Endothelial cell of umbilical vein (primary cell): ENCODE measurements around the gene TRIM40. TPM values are rescaled to one million over a fixed set of nuclear protein-coding genes. Genes with fewer than 3 reads are reported as not detected.

ENCODE experiments used
- BruUV-seq: library from RNA; stranded (reverse); fragments of 400-500 nt; replicated peaks from 2 replicates; lab custom pipeline; 2021; lab: Mats Ljungman, UMichigan
- CTCF ChIA-PET: fragments of 300-600, 350-600 bp; sonication (Branson Sonifier 250); formaldehyde crosslinking; loops from one replicate; lab custom pipeline; 2021; ENCODE audit warnings: antibody characterized with exemption, inconsistent platforms; lab: Charles Lee
- POLR2A ChIA-PET: fragments of 300-600, 350-600 bp; sonication (Branson Sonifier 250); formaldehyde crosslinking; loops from one replicate; lab custom pipeline; 2021; ENCODE audit warnings: antibody characterized with exemption, inconsistent platforms; lab: Charles Lee
- DNase-seq: peaks from one replicate; pipeline ENCODE4 v3.0.0-alpha.2; 2011; ENCODE audit warnings: low read depth, low spot score
- FAIRE-seq: peaks from 2 replicates; lab custom pipeline; 2011; peaks lifted over from hg19 to GRCh38; lab: Jason Lieb, UNC
- H2AFZ ChIP-seq: 2 replicates; pipeline ENCODE4 v1.6.0; 2012; ENCODE audit warnings: low read depth, low read length, control low read depth, inconsistent platforms
- H3K27ac ChIP-seq: 2 replicates; pipeline ENCODE4 v1.5.1; 2011; ENCODE audit warnings: low read depth, mild to moderate bottlenecking, control low read depth, low read length, moderate library complexity; ENCODE audit not compliant: insufficient read depth
- H3K27me3 ChIP-seq, 2 experiments: 2 replicates each; pipeline versions ENCODE4 v1.6.0 to v1.6.1; 2011; ENCODE audit warnings: low read length in 2 of 2, mixed read lengths in 1 of 2; ENCODE audit not compliant: control insufficient read depth in 2 of 2, insufficient read depth in 2 of 2
- H3K36me3 ChIP-seq, 2 experiments: 2 replicates in 1 of 2; 3 replicates in 1 of 2; pipeline ENCODE4 v1.5.1; 2011; ENCODE audit warnings: low read length in 2 of 2, mild to moderate bottlenecking in 1 of 2, moderate library complexity in 1 of 2; ENCODE audit not compliant: control insufficient read depth in 2 of 2, insufficient read depth in 2 of 2; ENCODE audit errors: extremely low read depth in 1 of 2
- H3K4me1 ChIP-seq: 3 replicates; pipeline ENCODE4 v1.5.1; 2011; ENCODE audit warnings: mild to moderate bottlenecking, low read length; ENCODE audit not compliant: control insufficient read depth, insufficient read depth; ENCODE audit errors: extremely low read depth
- H3K4me2 ChIP-seq: 2 replicates; pipeline ENCODE4 v1.6.1; 2011; ENCODE audit warnings: low read length, control low read depth, mixed read lengths; ENCODE audit not compliant: insufficient read depth
- H3K4me3 ChIP-seq, 3 experiments: fragments of 200-600 bp in 1 of 3; sonication (generic), shearing (Covaris generic) in 1 of 3; replicated peaks in 1 of 3; 2 replicates each; pipeline ENCODE4 v1.5.1; 2011 to 2016; ENCODE audit warnings: control low read depth in 3 of 3, low read length in 3 of 3, mild to moderate bottlenecking in 2 of 3, inconsistent platforms in 1 of 3, low read depth in 1 of 3, moderate library complexity in 1 of 3; ENCODE audit not compliant: insufficient read depth in 1 of 3
- H3K79me2 ChIP-seq: 2 replicates; pipeline ENCODE4 v1.6.0; 2012; ENCODE audit warnings: low read length, inconsistent platforms; ENCODE audit not compliant: control insufficient read depth, insufficient read depth
- H3K9ac ChIP-seq: replicated peaks from 2 replicates; pipeline ENCODE3; 2011; ENCODE audit warnings: low read length, control low read depth; ENCODE audit not compliant: insufficient read depth; ENCODE audit errors: extremely low read depth
- H3K9me1 ChIP-seq: replicated peaks from 3 replicates; pipeline ENCODE4 v1.6.0; 2011; ENCODE audit warnings: mild to moderate bottlenecking, low read length; ENCODE audit not compliant: control insufficient read depth, insufficient read depth; ENCODE audit errors: extremely low read depth
- H3K9me3 ChIP-seq: replicated peaks from 2 replicates; pipeline ENCODE4 v1.5.1; 2012; ENCODE audit warnings: low read length, inconsistent platforms; ENCODE audit not compliant: control insufficient read depth, insufficient read depth
- H4K20me1 ChIP-seq: replicated peaks from 2 replicates; pipeline ENCODE3; 2011; ENCODE audit warnings: mild to moderate bottlenecking, low read length; ENCODE audit not compliant: control insufficient read depth, insufficient read depth; ENCODE audit errors: extremely low read depth
- EZH2 ChIP-seq: IDR thresholded peaks from 2 replicates; pipeline ENCODE4 v1.6.1; 2012; ENCODE audit warnings: borderline replicate concordance, low read depth, mild to moderate bottlenecking, moderate library complexity, low read length, inconsistent platforms; ENCODE audit not compliant: severe bottlenecking
- FOS ChIP-seq: IDR thresholded peaks from 2 replicates; pipeline ENCODE4 v1.6.1; 2011; ENCODE audit warnings: mild to moderate bottlenecking, low read length, moderate library complexity, borderline replicate concordance; ENCODE audit not compliant: insufficient read depth
- GATA2 ChIP-seq: IDR thresholded peaks from 2 replicates; pipeline ENCODE4 v1.7.0; 2011; ENCODE audit warnings: low read depth, mild to moderate bottlenecking, moderate library complexity, mixed read lengths, low read length; ENCODE audit not compliant: insufficient read length, insufficient read depth
- JUN ChIP-seq: IDR thresholded peaks from 2 replicates; pipeline ENCODE4 v1.6.1; 2011; ENCODE audit warnings: borderline replicate concordance, low read depth; ENCODE audit not compliant: insufficient read length, insufficient read depth
- MAX ChIP-seq: IDR thresholded peaks from 2 replicates; pipeline ENCODE4 v1.6.1; 2011; ENCODE audit not compliant: insufficient read depth, insufficient read length
- MYC ChIP-seq: IDR thresholded peaks from one replicate; pipeline ENCODE4 v1.6.1; 2011; ENCODE audit warnings: mild to moderate bottlenecking, low read depth, low read length
- POLR2A ChIP-seq: IDR thresholded peaks from 2 replicates; pipeline ENCODE4 v1.6.1; 2012; ENCODE audit warnings: low read depth, mild to moderate bottlenecking, control low read depth, low read length
- POLR2AphosphoS5 ChIP-seq: IDR thresholded peaks from 2 replicates; pipeline ENCODE4 v1.6.1; 2012; ENCODE audit warnings: low read depth, mild to moderate bottlenecking, control low read depth, low read length, moderate library complexity; ENCODE audit not compliant: insufficient read depth
- dilution Hi-C: fragments of 300-500 bp; cut with MboI; formaldehyde crosslinking; loops from one replicate; pipeline ENCODE4 v1.15.0; 2019; ENCODE audit warnings: low sequenced_read_pairs; ENCODE audit not compliant: extremely low pct_ligation_motif_present
- intact Hi-C: fragments of 100-400 bp; cut with micrococcal nuclease; formaldehyde crosslinking; loops from one replicate; pipeline ENCODE4 v1.10.0; 2022
- polyA plus RNA-seq, 4 experiments: library from polyadenylated mRNA; depleted of rRNA in 3 of 4; stranded (reverse) in 3 of 4; unstranded in 1 of 4; fragments of >200 nt; gene quantifications; 2 replicates each; pipeline versions ENCODE4 v1.2.1 to v1.2.3, GENCODE V29; 2011 to 2012; ENCODE audit warnings: missing spikeins in 1 of 4
- total RNA-seq: library from RNA; stranded (reverse); gene quantifications from 2 replicates; pipeline ENCODE4 v1.2.3, GENCODE V29; 2021
- TF ChIP-seq, protein P1 (sequence below), 2 donors: IDR thresholded peaks; 1 replicate in 1 of 2; 2 replicates in 1 of 2; pipeline ENCODE4 v1.5.1; 2011; ENCODE audit warnings: low read length in 2 of 2, mild to moderate bottlenecking in 2 of 2, moderate library complexity in 2 of 2, control low read depth in 1 of 2, inconsistent platforms in 1 of 2, low read depth in 1 of 2; ENCODE audit not compliant: insufficient read depth in 1 of 2; ENCODE audit errors: extremely low read depth in 1 of 2

Gene TRIM40
- total and polyA plus RNA-seq, 2 donors (not counting 3 experiments of a cell fraction or from before 2014, with no cell fraction given), result not detected

GRCh38 chr6:30096829-30097228 lies 39.1 kb upstream of the TRIM40 start:
- dilution Hi-C loops (no loop called here), intact Hi-C loops (no loop called here)
- POLR2A ChIA-PET, result no interaction called here
- DNase-seq, result no peak
- Histone ChIP-seq H4K20me1 (no peaks in the 10 kb centered on the region), H2AFZ (no peak overlapping the region), H3K4me2 (no peak overlapping the region), H3K4me1 (peaks cover 12% of the 10 kb centered on the region), H3K9me1 (no peaks in the 10 kb centered on the region), H3K9ac (no peak overlapping the region), H3K27me3 (peaks cover 31 to 51% of the 10 kb centered on the region in 2 experiments), H3K9me3 (no peaks in the 10 kb centered on the region), H3K27ac (no peak overlapping the region), H3K4me3 (no peak overlapping the region), H3K36me3 (no peaks in the 10 kb centered on the region), H3K79me2 (no peaks in the 10 kb centered on the region)
- TF ChIP-seq POLR2AphosphoS5 (no peak), FOS (no peak), MYC (no peak), JUN (no peak), GATA2 (no peak), EZH2 (no peak), MAX (no peak), POLR2A (no peak)
- TF ChIP-seq, protein P1, sequence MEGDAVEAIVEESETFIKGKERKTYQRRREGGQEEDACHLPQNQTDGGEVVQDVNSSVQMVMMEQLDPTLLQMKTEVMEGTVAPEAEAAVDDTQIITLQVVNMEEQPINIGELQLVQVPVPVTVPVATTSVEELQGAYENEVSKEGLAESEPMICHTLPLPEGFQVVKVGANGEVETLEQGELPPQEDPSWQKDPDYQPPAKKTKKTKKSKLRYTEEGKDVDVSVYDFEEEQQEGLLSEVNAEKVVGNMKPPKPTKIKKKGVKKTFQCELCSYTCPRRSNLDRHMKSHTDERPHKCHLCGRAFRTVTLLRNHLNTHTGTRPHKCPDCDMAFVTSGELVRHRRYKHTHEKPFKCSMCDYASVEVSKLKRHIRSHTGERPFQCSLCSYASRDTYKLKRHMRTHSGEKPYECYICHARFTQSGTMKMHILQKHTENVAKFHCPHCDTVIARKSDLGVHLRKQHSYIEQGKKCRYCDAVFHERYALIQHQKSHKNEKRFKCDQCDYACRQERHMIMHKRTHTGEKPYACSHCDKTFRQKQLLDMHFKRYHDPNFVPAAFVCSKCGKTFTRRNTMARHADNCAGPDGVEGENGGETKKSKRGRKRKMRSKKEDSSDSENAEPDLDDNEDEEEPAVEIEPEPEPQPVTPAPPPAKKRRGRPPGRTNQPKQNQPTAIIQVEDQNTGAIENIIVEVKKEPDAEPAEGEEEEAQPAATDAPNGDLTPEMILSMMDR (IDR thresholded peaks at IDR 0.05; ENCODE audit: extremely low read depth in 1 of 2, insufficient read depth in 1 of 2, low read depth in 1 of 2, low read length in 2 of 2), result no peak
- no TSS peak for BruUV-seq
- CTCF ChIA-PET, result interaction anchor here (1.1 kb wide), 1 partner anchor 35 kb away, joined by 3 read pairs; no protein-coding TSS in a partner anchor
- FAIRE-seq, result no peak
